ENCODE measurements around the gene OR6C65.
"Not testable (repeated sequence)": the region's sequence is repeated elsewhere in the genome, so short reads cannot be mapped to it uniquely, and the experiment has no call there.

Gene OR6C65

GRCh38 chr12:55413498-55414388 lies 13.4 kb downstream of the OR6C65 start:
- H3K27me3 ChIP-seq (ENCODE audit: control insufficient read depth, insufficient read depth, low read length); H3K4me1 ChIP-seq (ENCODE audit: control insufficient read depth, insufficient read depth, low read length); H3K9ac ChIP-seq (ENCODE audit: low read depth, low read length); H3K4me3 ChIP-seq (ENCODE audit: low read depth, low read length); H3K9me3 ChIP-seq (ENCODE audit: control insufficient read depth, insufficient read depth, low read length); H3K27ac ChIP-seq (ENCODE audit: low read depth, low read length); H3K36me3 ChIP-seq (ENCODE audit: control insufficient read depth, insufficient read depth, low read length): not testable (repeated sequence)

DNA sequence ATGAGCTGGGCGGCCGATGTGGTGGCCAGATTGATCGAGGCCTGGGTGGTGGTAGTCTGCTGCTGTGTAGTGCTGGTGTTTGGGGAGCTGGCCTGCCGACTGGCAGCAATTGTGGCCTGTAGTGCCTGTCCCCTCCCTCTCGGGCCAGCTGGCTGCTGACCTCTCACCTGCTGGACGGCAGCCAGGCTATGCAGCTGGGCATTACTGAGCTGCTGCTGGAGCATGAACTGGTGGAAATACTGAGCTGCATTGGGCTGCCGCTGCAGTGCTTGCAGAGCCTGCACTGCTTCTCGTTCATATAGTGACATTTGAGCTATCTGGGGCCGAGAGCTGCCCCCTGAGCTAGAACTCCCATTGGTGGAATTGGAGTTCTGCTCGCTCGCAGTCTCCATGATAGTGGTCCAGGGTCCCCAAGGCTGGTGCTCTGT lies 14.1 kb downstream of the OR6C65 start:
- not testable (repeated sequence) for H3K36me3 ChIP-seq (ENCODE audit: control insufficient read depth, insufficient read depth, low read length); H3K9me3 ChIP-seq (ENCODE audit: control insufficient read depth, insufficient read depth, low read length); H3K4me3 ChIP-seq (ENCODE audit: low read depth, low read length); H3K27ac ChIP-seq (ENCODE audit: low read depth, low read length); H3K4me1 ChIP-seq (ENCODE audit: control insufficient read depth, insufficient read depth, low read length); H3K27me3 ChIP-seq (ENCODE audit: control insufficient read depth, insufficient read depth, low read length); H3K9ac ChIP-seq (ENCODE audit: low read depth, low read length)

DNA sequence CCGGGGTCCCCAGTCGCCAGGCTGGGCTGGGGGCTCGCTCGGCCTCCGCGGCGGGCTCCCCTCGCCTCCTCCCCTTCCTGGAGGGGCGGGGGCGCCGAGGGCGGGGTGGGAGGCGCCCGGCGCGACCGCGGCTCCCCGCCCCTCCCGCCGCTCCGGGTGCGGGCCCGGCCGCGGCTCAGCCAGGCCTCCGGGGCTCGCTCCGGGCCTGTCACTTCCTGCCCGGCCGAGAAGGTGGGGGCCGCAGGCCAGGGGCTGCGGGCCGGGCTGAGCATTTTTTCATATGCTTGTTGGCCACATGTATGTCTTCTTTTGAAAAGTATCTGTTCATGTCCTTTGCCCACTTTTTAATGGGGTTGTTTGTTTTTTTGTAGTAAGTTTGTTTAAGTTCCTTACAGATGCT lies 14.6 kb downstream of the OR6C65 start:
- H3K36me3 ChIP-seq (ENCODE audit: control insufficient read depth, insufficient read depth, low read length); H3K9ac ChIP-seq (ENCODE audit: low read depth, low read length); H3K27me3 ChIP-seq (ENCODE audit: control insufficient read depth, insufficient read depth, low read length); H3K4me1 ChIP-seq (ENCODE audit: control insufficient read depth, insufficient read depth, low read length); H3K27ac ChIP-seq (ENCODE audit: low read depth, low read length); H3K9me3 ChIP-seq (ENCODE audit: control insufficient read depth, insufficient read depth, low read length): not testable (repeated sequence)
- peak overlapping the region; percentile 54 for H3K4me3 ChIP-seq (ENCODE audit: low read depth, low read length)

DNA sequence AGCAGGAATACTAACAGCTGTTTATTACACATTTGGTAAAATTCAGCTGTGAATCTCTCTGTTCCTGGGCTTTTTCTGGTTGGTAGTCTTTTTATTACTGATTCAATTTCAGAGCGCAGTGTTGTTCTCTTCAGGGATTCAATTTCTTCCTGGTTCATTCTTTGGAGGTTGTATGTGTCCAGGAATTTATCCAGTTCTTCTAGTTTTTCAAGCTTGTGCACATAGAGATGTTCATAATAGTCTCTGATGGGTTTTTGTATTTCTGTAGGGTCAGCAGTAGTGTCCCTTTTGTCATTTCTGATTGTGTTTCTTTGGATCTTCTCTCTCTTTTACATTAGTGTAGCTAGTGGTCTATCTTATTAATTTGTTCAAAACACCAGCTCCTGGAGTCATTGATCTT lies 16.6 kb downstream of the OR6C65 start:
- Histone ChIP-seq H3K9ac (ENCODE audit: low read depth, low read length) (no peak overlapping the region), H3K36me3 (ENCODE audit: control insufficient read depth, insufficient read depth, low read length) (no peaks in the 10 kb centered on the region), H3K27ac (ENCODE audit: low read depth, low read length) (no peak overlapping the region), H3K4me3 (ENCODE audit: low read depth, low read length) (no peak overlapping the region), H3K4me1 (ENCODE audit: control insufficient read depth, insufficient read depth, low read length) (no peaks in the 10 kb centered on the region), H3K27me3 (ENCODE audit: control insufficient read depth, insufficient read depth, low read length) (no peaks in the 10 kb centered on the region), H3K9me3 (ENCODE audit: control insufficient read depth, insufficient read depth, low read length) (no peaks in the 10 kb centered on the region)

GRCh38 chr12:55420307-55420962 lies 20.1 kb downstream of the OR6C65 start:
- H3K27me3 ChIP-seq (ENCODE audit: control insufficient read depth, insufficient read depth, low read length) = no peaks in the 10 kb centered on the region
- no peak overlapping the region for H3K27ac ChIP-seq (ENCODE audit: low read depth, low read length)
- H3K9me3 ChIP-seq (ENCODE audit: control insufficient read depth, insufficient read depth, low read length) = no peaks in the 10 kb centered on the region
- no peaks in the 10 kb centered on the region for H3K36me3 ChIP-seq (ENCODE audit: control insufficient read depth, insufficient read depth, low read length)
- no peak overlapping the region for H3K4me3 ChIP-seq (ENCODE audit: low read depth, low read length)
- H3K4me1 ChIP-seq (ENCODE audit: control insufficient read depth, insufficient read depth, low read length) = no peaks in the 10 kb centered on the region
- no peak overlapping the region for H3K9ac ChIP-seq (ENCODE audit: low read depth, low read length)

GRCh38 chr12:55425954-55426353 lies 25.6 kb downstream of the OR6C65 start, which contains the start of gene OR6C76:
Gene OR6C76, plus strand, starts transcription at chr12:55426254. Its CDS starts 0 bp downstream, at chr12:55426254.
- Histone ChIP-seq H3K4me1 (ENCODE audit: control insufficient read depth, insufficient read depth, low read length) (peaks cover 23% of the 10 kb centered on the region), H3K27ac (ENCODE audit: low read depth, low read length) (no peak within 1 kb of the TSS), H3K27me3 (ENCODE audit: control insufficient read depth, insufficient read depth, low read length) (no peaks in the 10 kb centered on the region), H3K9ac (ENCODE audit: low read depth, low read length) (no peak within 1 kb of the TSS), H3K36me3 (ENCODE audit: control insufficient read depth, insufficient read depth, low read length) (no peaks in the 10 kb centered on the region), H3K4me3 (ENCODE audit: low read depth, low read length) (no peak within 1 kb of the TSS), H3K9me3 (ENCODE audit: control insufficient read depth, insufficient read depth, low read length) (no peaks in the 10 kb centered on the region)

GRCh38 chr12:55428331-55429243 lies 28.3 kb downstream of the OR6C65 start:
- Histone ChIP-seq H3K36me3 (ENCODE audit: control insufficient read depth, insufficient read depth, low read length) (no peaks in the 10 kb centered on the region), H3K27me3 (ENCODE audit: control insufficient read depth, insufficient read depth, low read length) (no peaks in the 10 kb centered on the region), H3K4me1 (ENCODE audit: control insufficient read depth, insufficient read depth, low read length) (peaks cover 23% of the 10 kb centered on the region), H3K9ac (ENCODE audit: low read depth, low read length) (no peak overlapping the region), H3K9me3 (ENCODE audit: control insufficient read depth, insufficient read depth, low read length) (no peaks in the 10 kb centered on the region), H3K4me3 (ENCODE audit: low read depth, low read length) (peak overlapping the region; percentile 2; the same call in 1 of the 2 replicates), H3K27ac (ENCODE audit: low read depth, low read length) (peak overlapping the region; percentile 69)

- H3K9ac ChIP-seq (ENCODE audit: low read depth, low read length); H3K4me3 ChIP-seq (ENCODE audit: low read depth, low read length); H3K36me3 ChIP-seq (ENCODE audit: control insufficient read depth, insufficient read depth, low read length); H3K27ac ChIP-seq (ENCODE audit: low read depth, low read length); H3K27me3 ChIP-seq (ENCODE audit: control insufficient read depth, insufficient read depth, low read length); H3K4me1 ChIP-seq (ENCODE audit: control insufficient read depth, insufficient read depth, low read length): not testable (repeated sequence)
- H3K9me3 ChIP-seq (ENCODE audit: control insufficient read depth, insufficient read depth, low read length) = peaks cover 13% of the 10 kb centered on the region; the same call in 1 of the 2 replicates
Measured at GRCh38 chr12:55441233-55441632, 40.9 kb downstream of the OR6C65 start.

GRCh38 chr12:55443776-55444175 lies 43.4 kb downstream of the OR6C65 start, which contains the start of gene OR6C2:
Gene OR6C2, plus strand, starts transcription at chr12:55444076. Its CDS starts 8,138 bp downstream, at chr12:55452214.
- Histone ChIP-seq H3K4me3 (ENCODE audit: low read depth, low read length) (no peak within 1 kb of the TSS), H3K27me3 (ENCODE audit: control insufficient read depth, insufficient read depth, low read length) (no peaks in the 10 kb centered on the region), H3K9ac (ENCODE audit: low read depth, low read length) (no peak within 1 kb of the TSS), H3K27ac (ENCODE audit: low read depth, low read length) (no peak within 1 kb of the TSS), H3K36me3 (ENCODE audit: control insufficient read depth, insufficient read depth, low read length) (no peaks in the 10 kb centered on the region), H3K4me1 (ENCODE audit: control insufficient read depth, insufficient read depth, low read length) (no peaks in the 10 kb centered on the region), H3K9me3 (ENCODE audit: control insufficient read depth, insufficient read depth, low read length) (peaks cover 13% of the 10 kb centered on the region; the same call in 1 of the 2 replicates)

DNA sequence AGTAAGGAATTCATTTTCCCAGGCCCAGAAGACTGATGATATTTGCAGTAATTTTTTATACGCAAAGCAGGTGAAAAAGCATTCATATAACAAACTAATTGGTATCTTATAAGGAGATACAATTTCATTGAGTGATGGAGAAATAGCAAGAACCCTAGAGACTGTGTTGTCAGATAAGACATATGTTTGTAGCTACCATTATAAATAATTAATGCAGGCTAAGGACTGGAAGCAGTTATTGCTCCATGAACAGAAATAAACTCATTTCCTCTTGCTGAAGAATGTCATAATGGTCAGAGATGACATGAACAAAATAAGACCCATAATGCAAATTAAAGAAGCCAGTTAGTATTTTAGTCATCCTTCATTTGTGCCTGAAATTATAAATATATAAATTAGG lies 45.0 kb downstream of the OR6C65 start:
- Histone ChIP-seq H3K36me3 (ENCODE audit: control insufficient read depth, insufficient read depth, low read length) (no peaks in the 10 kb centered on the region), H3K4me3 (ENCODE audit: low read depth, low read length) (no peak overlapping the region), H3K27me3 (ENCODE audit: control insufficient read depth, insufficient read depth, low read length) (no peaks in the 10 kb centered on the region), H3K9me3 (ENCODE audit: control insufficient read depth, insufficient read depth, low read length) (peaks cover 11% of the 10 kb centered on the region; the same call in 1 of the 2 replicates), H3K9ac (ENCODE audit: low read depth, low read length) (no peak overlapping the region), H3K4me1 (ENCODE audit: control insufficient read depth, insufficient read depth, low read length) (no peaks in the 10 kb centered on the region), H3K27ac (ENCODE audit: low read depth, low read length) (no peak overlapping the region)

All from HUES48 (cell line).